Neuron (in vitro differentiated cells): ENCODE measurements around the gene TEX19.
"Not testable (repeated sequence)": the region's sequence is repeated elsewhere in the genome, so short reads cannot be mapped to it uniquely, and the experiment has no call there.

Experiments
- H2AFZ ChIP-seq: one replicate; pipeline ENCODE4 v1.6.1; 2013; ENCODE audit warnings: low read depth, mild to moderate bottlenecking, inconsistent platforms, low read length, moderate library complexity
- H3K27me3 ChIP-seq: one replicate; pipeline ENCODE4 v1.6.1; 2013; ENCODE audit warnings: low read length; ENCODE audit not compliant: insufficient read depth
- H3K36me3 ChIP-seq: one replicate; pipeline ENCODE4 v1.6.1; 2013; ENCODE audit warnings: low read length; ENCODE audit not compliant: insufficient read depth
- H3K4me1 ChIP-seq: one replicate; pipeline ENCODE4 v1.6.1; 2013; ENCODE audit warnings: low read length; ENCODE audit not compliant: insufficient read depth
- H3K4me3 ChIP-seq: 2 replicates; pipeline ENCODE4 v1.5.1; 2013; ENCODE audit warnings: mild to moderate bottlenecking, low read length, moderate library complexity
- H3K9me3 ChIP-seq: one replicate; pipeline ENCODE4 v1.6.1; 2013; ENCODE audit warnings: low read length

The TEX19 gene

DNA sequence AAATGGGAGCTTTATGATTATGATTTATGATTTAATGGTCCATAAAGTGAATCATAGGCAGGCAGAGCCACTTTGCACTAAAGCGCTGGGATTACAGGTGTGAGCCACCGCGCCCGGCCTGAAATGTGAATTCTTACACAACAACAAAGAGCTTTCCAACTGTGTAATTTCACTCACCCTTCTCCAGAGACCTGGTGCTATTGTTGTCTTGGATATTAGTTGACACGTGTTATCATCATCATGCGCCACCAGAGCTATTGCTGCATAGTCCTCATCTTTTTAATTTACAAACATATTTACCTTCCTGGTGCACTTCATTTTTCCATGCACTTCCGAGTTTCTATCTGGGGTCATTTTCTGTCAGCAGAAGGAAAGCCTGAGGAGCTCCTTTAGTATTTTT, 7.7 kb downstream of the TEX19 start:
- no peaks in the 10 kb centered on the region for H3K36me3 ChIP-seq
- H3K4me1 ChIP-seq = peaks cover 4% of the 10 kb centered on the region
- H2AFZ ChIP-seq = no peak overlapping the region
- H3K27me3 ChIP-seq = peaks cover 12% of the 10 kb centered on the region
- no peak overlapping the region for H3K4me3 ChIP-seq
- H3K9me3 ChIP-seq = peaks cover 4% of the 10 kb centered on the region

GRCh38 chr17:82367724-82368524, 8.9 kb downstream of the TEX19 start:
- peaks cover 22% of the 10 kb centered on the region for H3K27me3 ChIP-seq
- H3K4me3 ChIP-seq = no peak overlapping the region
- no peaks in the 10 kb centered on the region for H3K36me3 ChIP-seq
- peaks cover 4% of the 10 kb centered on the region for H3K9me3 ChIP-seq
- H3K4me1 ChIP-seq = peaks cover 12% of the 10 kb centered on the region
- no peak overlapping the region for H2AFZ ChIP-seq

DNA sequence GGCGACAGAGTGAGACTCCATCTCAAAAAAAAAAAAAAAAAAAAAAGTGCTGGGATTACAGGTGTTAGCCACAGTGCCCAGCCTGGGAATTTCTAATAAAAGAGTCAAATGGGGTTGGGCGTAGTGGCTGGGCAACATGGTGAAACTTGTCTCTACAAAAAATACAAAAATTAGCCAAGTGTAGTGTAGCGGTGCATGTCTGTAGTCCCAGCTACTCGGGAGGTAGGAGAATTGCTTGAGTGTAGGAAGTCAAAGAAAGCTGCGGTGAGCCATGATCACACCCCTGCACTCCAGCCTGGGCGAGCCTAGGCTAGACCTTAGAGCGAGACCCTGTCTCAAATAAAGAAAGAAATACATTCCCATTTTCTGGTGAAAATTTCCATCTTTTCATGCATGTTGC, 10.2 kb downstream of the TEX19 start:
- Histone ChIP-seq H3K4me3 (no peak overlapping the region), H3K4me1 (peaks cover 12% of the 10 kb centered on the region), H2AFZ (no peak overlapping the region), H3K27me3 (peaks cover 23% of the 10 kb centered on the region), H3K36me3 (no peaks in the 10 kb centered on the region), H3K9me3 (peaks cover 4% of the 10 kb centered on the region)

DNA sequence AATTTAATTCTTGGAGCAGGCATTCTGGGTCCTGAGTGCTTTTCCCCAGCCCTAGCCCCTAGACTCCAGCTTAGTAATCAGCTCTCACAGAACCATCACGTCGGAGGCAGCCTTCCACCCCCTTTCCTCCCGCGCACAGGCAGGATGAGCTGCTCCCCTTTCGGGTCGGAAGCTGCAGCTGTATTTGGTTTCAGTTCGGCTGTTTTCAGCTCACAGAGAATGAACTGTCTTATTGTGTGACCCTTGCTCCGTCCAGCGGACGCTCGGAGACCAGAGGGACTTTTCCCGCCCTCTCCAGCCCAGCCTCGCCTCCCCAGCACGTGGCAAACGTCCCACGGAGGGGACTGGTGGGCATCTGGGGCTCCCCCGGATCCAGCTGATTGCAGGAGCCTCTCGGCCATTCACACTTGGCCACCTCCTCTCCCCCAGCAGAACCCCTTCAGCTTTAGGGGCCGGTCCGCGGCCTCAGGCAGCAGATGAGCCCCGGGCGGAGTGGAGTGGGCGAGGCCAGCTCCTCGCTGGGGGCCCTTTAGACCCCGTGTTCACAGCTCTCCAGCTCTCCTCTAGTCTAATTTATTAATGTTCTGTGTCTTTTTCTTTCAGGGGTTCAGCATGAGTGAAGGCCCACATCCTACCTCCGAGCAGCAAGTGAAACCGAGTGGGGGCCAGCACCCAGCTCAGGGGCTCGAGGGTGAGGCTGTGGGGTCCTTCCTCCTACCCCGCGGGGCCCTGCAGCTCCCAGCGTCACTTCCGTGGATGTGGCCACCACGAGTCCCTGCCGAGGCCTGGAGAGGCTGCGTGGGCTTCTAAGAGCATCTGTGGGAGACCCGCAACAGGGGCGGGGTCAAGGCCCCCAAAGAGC, 11.7 kb downstream of the TEX19 start:
- Histone ChIP-seq H3K27me3 (peaks cover 23% of the 10 kb centered on the region), H3K9me3 (peaks cover 8% of the 10 kb centered on the region), H3K4me3 (no peak overlapping the region)

GRCh38 chr17:82371333-82372248, 12.5 kb downstream of the TEX19 start, which contains the start of gene UTS2R:
Gene UTS2R, plus strand, starts transcription at chr17:82371765. Its CDS starts 2,560 bp downstream, at chr17:82374325.
- no peak within 1 kb of the TSS for H2AFZ ChIP-seq
- peaks cover 23% of the 10 kb centered on the region for H3K27me3 ChIP-seq
- peaks cover 10% of the 10 kb centered on the region for H3K9me3 ChIP-seq
- no peak within 1 kb of the TSS for H3K4me3 ChIP-seq
- no peaks in the 10 kb centered on the region for H3K36me3 ChIP-seq
- H3K4me1 ChIP-seq = peaks cover 12% of the 10 kb centered on the region

More for the DNA sequence above, 11.7 kb downstream of the TEX19 start:
- Histone ChIP-seq H3K4me1 (peaks cover 12% of the 10 kb centered on the region), H2AFZ (no peak overlapping the region), H3K36me3 (no peaks in the 10 kb centered on the region)

GRCh38 chr17:82372249-82373071, 13.4 kb downstream of the TEX19 start:
- Histone ChIP-seq H3K36me3 (no peaks in the 10 kb centered on the region), H2AFZ (no peak overlapping the region), H3K9me3 (peaks cover 10% of the 10 kb centered on the region), H3K4me1 (peaks cover 9% of the 10 kb centered on the region), H3K27me3 (peaks cover 23% of the 10 kb centered on the region), H3K4me3 (no peak overlapping the region)

- not testable (repeated sequence) for H3K4me1 ChIP-seq, H3K36me3 ChIP-seq, H2AFZ ChIP-seq, H3K9me3 ChIP-seq, H3K4me3 ChIP-seq
- H3K27me3 ChIP-seq = peaks cover 23% of the 10 kb centered on the region
Measured at GRCh38 chr17:82373072-82373452, 14.0 kb downstream of the TEX19 start.

DNA sequence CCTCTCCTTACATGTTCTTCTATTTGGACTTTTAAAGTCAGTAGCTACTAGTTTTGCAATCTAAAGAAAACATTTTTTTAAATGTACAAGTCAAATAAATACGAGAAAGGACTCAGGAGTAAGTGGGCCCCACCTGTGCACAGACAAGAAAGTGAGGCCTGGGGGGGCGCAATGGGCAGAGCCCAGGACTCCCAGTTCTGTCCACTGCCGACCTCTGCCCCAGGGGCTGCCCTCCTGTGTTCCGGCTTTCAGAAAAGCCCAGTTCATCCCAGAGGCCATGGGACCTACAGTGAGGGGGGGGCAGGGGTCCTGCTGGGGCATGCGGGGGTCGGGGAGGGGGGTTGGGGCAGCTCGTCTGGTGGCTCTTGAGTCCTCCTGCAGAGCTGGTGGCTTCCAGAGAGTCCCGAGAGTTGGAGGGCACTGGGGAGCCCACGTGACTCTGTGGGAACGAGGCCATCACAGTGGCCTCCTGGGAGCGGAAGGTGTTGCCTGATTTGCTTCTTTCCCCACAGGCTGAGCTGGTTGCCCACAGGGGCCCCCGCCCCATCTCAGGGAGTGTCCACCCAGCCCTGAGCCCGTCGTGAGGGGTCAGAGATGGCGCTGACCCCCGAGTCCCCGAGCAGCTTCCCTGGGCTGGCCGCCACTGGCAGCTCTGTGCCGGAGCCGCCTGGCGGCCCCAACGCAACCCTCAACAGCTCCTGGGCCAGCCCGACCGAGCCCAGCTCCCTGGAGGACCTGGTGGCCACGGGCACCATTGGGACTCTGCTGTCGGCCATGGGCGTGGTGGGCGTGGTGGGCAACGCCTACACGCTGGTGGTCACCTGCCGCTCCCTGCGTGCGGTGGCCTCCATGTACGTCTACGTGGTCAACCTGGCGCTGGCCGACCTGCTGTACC, 14.9 kb downstream of the TEX19 start:
- Histone ChIP-seq H2AFZ (no peak overlapping the region), H3K9me3 (peaks cover 10% of the 10 kb centered on the region), H3K27me3 (peaks cover 23% of the 10 kb centered on the region), H3K4me1 (peaks cover 8% of the 10 kb centered on the region), H3K36me3 (no peaks in the 10 kb centered on the region), H3K4me3 (no peak overlapping the region)

DNA sequence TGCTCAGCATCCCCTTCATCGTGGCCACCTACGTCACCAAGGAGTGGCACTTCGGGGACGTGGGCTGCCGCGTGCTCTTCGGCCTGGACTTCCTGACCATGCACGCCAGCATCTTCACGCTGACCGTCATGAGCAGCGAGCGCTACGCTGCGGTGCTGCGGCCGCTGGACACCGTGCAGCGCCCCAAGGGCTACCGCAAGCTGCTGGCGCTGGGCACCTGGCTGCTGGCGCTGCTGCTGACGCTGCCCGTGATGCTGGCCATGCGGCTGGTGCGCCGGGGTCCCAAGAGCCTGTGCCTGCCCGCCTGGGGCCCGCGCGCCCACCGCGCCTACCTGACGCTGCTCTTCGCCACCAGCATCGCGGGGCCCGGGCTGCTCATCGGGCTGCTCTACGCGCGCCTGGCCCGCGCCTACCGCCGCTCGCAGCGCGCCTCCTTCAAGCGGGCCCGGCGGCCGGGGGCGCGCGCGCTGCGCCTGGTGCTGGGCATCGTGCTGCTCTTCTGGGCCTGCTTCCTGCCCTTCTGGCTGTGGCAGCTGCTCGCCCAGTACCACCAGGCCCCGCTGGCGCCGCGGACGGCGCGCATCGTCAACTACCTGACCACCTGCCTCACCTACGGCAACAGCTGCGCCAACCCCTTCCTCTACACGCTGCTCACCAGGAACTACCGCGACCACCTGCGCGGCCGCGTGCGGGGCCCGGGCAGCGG, 15.7 kb downstream of the TEX19 start:
- H3K36me3 ChIP-seq = no peaks in the 10 kb centered on the region
- H3K4me3 ChIP-seq = no peak overlapping the region
- peaks cover 8% of the 10 kb centered on the region for H3K4me1 ChIP-seq
- no peak overlapping the region for H2AFZ ChIP-seq
- peaks cover 23% of the 10 kb centered on the region for H3K27me3 ChIP-seq
- peaks cover 10% of the 10 kb centered on the region for H3K9me3 ChIP-seq

DNA sequence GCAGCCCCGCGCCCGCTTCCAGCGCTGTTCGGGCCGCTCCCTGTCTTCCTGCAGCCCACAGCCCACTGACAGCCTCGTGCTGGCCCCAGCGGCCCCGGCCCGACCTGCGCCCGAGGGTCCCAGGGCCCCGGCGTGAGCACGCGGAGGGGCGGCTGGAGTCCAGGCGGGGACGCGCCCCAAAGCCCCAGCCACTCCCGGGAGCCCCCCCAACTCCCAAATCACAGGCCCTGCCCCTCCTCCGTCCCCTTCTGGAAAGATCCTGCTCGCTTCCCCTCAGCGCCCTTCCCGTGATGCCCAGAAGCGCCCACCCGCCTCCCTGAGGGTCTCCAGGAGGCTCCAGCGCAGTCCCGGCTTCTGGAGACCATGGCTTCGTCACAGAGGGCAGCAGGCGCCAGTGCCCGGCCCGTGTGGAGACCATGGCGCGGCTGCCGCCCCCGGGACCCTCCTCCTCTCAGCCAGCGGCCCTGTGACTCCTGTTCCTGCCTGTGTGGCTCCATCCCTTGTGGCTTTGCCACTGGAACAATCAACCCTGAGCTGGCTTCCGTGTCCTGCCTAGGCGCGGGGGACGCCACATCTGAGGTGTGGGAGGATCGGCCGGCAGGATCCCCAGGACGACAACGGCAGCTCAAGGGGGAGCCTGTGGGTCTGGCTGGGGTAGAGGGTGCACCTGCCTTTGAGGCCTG, 16.5 kb downstream of the TEX19 start:
- H2AFZ ChIP-seq = no peak overlapping the region
- peaks cover 6% of the 10 kb centered on the region for H3K9me3 ChIP-seq
- peaks cover 21% of the 10 kb centered on the region for H3K27me3 ChIP-seq
- no peak overlapping the region for H3K4me3 ChIP-seq
- peaks cover 8% of the 10 kb centered on the region for H3K4me1 ChIP-seq
- no peaks in the 10 kb centered on the region for H3K36me3 ChIP-seq
